ENCODE results near the gene ABI3BP.

The ABI3BP gene

DNA sequence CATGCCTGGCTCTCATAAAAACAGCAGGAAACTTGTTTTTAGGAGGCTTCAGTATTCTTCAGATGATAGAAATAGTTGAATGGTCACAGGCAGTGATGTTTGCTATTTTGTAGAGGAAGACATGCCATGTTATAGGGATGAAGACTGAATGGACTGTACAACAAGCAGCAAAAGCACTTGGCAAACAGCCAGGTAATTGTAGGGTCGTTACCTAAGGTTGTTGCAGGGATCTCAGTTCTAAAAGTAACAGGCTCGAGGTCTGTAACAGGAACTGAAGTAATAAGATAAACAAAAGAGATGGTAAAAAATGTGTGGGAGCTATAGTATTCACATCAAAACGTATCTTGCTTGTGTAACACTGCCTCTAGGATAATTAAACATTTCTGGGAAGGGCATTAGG is 167.6 kb downstream of the ABI3BP start:
- DNase-seq, result no peak

GRCh38 chr3:100815583-100815982 is 177.6 kb downstream of the ABI3BP start:
- no peak for DNase-seq

DNA sequence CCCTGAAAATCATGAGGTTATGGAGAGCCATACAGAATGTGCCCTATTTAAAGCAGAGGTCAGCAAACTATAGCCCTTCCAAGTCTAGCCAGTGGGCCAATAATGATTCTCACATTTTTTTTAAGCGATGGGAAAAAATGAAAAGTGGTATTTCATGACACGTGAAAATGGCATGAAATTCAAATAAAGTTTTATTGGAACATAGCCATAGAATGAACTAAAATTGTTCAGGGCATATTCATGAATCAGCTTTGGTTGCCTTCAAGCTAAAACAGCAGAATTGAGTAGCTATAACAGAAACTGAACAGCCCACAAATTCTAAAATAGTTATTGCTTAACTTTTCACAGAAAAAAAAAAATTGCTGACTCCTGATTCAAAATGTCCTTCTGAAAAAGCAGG is 179.4 kb downstream of the ABI3BP start:
- DNase-seq, result no peak

GRCh38 chr3:100811779-100812507 is 181.3 kb downstream of the ABI3BP start:
- no peak for DNase-seq

DNA sequence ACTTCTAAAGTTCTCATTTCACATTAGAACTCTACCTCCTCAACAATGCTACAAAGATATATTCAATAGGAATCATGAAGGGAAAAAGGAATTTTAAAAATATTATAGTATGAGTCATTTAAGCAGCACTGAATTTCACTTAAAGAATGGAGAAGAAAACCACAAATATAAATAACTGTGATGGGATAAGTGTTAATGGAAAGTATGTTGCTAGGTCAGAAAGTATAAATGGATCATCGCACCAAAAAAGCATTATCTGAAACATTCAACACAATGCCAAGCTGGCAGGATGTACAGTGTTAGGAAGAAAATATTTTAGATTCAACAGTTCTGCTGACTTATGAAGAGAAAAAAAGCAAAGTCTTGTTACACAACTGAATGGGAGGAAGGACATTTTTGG is 182.6 kb downstream of the ABI3BP start:
- DNase-seq, result no peak

GRCh38 chr3:100804631-100805030 is 188.6 kb downstream of the ABI3BP start:
- no peak for DNase-seq

DNA sequence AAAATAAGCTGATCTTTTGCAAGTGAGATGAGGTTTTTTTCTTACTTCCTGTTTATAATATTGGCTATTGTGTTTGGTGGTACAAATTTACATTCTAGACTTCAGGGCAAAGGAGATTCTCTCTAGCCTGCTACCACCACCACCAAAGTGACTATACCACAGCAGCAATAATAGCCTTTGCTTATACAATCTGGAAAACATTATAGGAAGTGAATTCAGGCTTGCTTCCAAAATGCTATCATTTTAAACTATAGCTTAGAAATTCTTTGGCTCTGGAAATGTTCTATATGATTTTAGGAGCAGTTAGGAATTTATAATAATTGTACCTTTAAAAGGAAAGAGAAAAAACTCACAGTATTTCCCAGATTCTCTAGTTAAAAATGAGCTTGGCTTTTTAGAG is 189.5 kb downstream of the ABI3BP start:
- no peak for DNase-seq

- no peak for DNase-seq
These were observed 191.1 kb downstream of the ABI3BP start for GRCh38 chr3:100802126-100802525.

DNA sequence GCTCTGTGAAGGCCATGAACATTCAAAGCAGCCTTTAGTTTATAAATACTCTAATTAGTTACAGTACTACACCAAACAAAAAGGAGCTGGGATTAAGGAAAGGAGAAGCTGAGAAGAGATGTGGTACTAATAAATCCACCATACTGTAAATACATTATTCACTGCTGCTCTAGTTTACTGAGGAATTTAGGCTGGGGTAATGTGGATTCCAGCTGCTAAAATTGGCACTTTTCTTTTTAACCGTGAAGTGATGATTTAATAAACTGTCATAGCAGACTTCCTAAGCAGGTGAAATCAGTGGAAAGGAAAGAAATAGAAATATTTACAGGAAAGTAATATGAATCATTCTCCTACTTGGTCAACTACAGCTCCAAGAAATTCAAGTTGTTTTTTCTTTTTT is 195.2 kb downstream of the ABI3BP start:
- no peak for DNase-seq

DNA sequence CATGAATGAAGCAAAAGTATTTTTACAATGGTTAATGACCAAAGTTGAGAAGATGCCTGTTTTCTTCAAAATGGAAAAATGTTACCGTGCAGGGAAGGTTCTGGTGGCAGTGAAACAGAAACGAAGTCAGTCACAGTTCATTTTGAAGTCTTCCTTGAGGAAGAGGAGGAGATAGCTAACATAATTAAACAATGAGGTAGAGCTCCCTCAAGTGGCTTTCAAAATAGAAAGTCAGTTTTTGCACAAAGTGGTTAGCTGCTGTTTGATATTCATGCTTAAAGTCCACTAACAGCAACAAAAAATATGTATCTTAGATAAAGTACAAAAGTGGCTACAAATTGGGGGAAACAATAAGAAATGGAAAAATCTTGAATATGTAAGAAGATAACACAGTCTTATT is 196.7 kb downstream of the ABI3BP start:
- no peak for DNase-seq

GRCh38 chr3:100789579-100789978 is 203.6 kb downstream of the ABI3BP start:
- no peak for DNase-seq

DNA sequence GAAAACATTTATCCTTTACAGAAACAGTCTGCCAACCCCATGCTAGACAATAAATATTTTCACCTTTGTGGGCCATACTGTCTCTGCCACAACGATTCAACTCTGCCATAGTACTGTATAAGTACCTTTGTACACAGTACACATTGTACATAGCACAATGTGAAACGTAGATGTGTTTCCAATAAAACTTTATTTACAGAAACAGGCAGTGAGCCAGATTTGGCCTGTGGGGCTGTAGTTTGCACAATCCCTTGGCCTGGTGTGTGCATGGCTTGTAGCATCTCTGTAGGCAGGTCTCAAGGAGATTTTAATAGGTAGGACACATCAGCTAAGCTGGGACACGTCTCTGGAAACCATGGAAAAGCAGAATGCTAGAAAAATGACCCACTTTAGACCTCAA is 209.6 kb downstream of the ABI3BP start:
- no peak for DNase-seq

DNA sequence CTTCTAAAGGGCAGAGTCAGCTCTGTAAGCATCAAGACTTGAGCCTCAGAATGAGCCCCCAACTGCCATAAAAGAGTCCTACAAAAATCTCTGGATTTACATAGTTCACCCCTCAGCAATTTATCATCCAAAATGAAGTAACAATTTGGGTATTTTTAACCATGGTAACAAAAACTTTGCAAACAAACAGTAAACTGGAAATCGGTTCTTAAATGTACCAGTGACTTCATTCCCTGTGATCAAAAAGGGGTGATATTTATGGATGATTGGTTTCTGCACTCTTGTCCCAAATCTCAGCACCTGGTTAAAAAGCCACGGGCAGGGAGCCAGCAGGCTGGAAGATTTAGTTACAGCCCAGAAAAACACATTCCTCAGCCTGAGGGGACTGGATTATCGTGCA is 210.3 kb downstream of the ABI3BP start:
- DNase-seq, result no peak

- DNase-seq, result no peak
These were observed 210.9 kb downstream of the ABI3BP start for GRCh38 chr3:100782348-100782747.

DNA sequence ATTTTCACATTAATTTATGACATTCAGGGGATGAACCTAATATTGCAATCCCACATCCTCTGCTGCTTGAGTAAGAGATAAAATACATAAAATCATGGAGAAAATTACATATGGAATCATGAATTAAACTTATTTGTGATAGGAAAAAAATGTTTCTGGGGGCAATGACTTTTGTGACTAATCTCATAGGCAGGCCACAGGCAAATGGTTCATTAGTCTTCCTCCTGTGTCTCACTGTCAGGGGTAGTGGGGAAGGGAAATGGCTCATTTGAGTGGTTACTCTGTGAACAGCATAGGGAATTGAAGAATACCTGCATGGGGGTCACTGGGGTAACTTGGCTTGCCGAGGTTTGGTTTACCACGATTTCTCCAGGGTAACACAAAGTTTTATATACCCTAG is 211.9 kb downstream of the ABI3BP start:
- DNase-seq, result no peak

DNA sequence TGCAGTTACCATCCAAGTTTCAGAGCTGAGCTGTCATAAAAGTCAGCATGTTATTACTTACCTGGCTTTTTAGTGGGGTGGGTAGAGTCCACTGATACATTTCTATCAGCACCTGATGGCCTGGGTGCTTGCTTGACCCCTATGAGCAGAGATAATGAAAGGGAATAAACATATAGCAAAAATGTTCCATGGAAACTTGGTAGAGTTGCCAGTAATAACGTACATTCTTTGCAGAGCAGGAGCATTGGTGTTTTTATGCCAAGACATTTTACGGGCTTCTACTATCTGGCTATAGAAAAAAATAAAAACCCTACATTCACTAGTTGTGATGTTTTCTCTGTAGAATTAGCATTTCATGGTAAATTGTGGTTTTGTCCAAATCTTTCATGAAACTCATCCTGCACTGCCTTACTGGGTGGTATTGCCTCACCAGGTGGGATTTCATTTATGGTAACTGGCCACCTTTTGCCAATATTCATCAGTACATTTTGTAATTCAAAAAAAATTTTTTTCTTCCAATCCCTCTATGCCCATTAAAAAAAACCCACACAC is 213.1 kb downstream of the ABI3BP start:
- no peak for DNase-seq

DNA sequence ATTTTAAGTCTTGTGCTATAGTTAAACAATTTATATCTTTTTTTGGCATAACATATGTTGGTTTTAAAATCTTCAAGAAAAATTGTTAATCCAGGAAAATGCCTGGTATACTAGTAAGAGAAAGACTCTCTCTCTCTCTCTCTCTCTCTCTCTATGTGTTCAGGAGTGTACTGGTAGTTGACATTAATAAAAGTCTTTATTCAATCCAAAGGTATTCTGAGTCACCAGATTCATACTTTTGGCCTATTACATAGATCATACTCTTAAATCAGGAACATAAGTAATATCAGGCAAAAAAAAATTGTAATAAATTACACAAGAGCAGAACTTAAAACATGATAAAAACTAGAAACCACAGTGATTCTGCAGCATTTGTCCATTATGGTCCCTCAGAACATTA is 213.7 kb downstream of the ABI3BP start:
- DNase-seq, result no peak

- no peak for DNase-seq
These were observed 215.9 kb downstream of the ABI3BP start for GRCh38 chr3:100777271-100777670.

DNA sequence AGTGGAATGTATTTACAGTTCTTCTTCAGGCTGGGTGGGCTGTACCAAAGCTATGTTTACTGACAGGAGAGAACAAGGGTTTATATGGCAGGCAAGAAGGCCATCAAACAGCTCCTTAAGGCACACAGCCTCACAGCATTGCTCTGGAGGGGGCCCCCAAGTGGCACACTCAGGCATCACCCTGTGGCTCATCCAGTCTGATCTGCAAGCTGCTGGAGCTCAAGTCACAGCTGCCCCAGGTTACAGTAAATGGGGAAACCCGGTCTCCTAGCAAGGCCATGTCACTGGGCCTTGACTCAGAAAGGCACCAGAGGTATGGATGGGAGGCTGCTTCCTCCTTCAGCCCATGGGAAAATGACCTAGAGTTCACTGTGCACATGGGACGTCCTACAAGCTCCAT is 216.5 kb downstream of the ABI3BP start:
- no peak for DNase-seq

DNA sequence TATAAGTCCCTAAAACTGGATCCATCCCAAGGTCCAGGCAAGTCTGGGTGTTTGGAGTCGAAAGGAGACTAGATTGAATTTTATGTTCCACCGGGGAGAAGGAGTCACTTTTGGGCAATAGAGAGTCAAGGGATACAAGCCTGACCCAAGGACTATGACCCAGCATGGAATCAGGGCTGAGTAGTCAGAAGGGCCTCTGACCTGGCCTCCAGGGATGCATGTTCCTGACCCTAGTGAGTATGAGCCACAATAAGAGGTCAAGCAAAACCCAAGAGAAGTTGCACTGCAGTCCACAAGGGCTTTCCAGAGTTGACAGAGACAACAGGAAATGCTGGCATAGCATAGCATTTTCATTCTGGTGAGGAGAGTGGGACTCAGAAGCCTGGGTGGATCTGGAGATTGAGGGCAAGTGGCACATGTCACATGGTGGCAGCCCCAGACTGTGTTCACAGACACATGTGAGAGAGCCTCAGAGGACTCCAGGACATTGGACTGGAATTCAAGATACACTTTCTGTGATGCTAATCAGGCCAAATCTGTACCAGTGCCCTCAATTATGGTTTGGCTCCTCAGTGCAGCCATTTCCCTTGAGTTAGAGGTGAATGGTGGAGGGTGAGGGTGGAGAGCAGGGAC is 217.0 kb downstream of the ABI3BP start:
- DNase-seq, result no peak

- DNase-seq, result no peak
These were observed 217.6 kb downstream of the ABI3BP start for GRCh38 chr3:100775669-100776068.

GRCh38 chr3:100775226-100775625 is 218.0 kb downstream of the ABI3BP start:
- no peak for DNase-seq

DNA sequence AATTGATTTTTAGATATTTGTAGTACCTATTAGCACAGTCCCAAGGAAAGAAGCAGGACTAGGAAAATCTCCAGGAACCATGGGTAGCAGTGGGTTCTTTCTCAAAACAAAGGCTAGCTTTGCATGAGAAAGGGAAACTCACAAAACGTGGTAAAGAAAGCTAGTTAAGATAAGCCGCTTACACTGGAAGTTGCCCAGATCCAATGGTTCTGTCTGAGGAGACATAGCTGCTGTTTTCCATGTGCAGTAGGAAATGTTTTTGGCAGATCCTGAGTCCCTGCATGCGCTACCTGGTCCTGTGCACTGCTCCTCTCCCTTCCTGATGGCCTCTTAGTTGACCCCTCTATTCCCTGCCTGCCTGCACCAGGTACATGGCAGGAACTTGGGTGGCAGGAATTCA is 223.5 kb downstream of the ABI3BP start:
- DNase-seq, result no peak

DNA sequence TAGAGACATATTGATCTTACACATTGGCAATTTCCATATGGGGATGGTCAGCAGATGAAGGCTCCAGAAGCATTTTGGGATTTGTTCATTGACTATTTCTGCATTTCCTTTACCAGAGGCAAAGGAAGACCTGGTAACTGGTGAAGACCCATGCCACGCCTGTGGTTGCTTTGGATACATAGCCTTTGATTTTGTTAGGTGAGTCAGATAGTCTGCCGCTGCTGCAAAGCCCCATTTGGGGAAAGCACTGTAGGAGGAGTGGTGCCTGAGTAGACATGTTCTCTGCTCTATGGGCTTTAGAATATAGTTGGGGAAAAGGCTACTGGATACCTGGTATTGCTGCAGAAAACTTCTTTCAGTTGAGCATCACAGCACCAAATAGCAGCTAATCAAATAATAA is 227.2 kb downstream of the ABI3BP start:
- DNase-seq, result no peak

All from CD4-positive, alpha-beta T cell treated with Interleukin-4 for 4 hours (primary cell).